ENCODE data around the gene COX20. TPM values are rescaled to one million over a fixed set of nuclear protein-coding genes. Genes with fewer than 3 reads are reported as not detected.

Gene COX20
- total RNA-seq, 1 experiment from 2014 or later: 38.0 TPM

DNA sequence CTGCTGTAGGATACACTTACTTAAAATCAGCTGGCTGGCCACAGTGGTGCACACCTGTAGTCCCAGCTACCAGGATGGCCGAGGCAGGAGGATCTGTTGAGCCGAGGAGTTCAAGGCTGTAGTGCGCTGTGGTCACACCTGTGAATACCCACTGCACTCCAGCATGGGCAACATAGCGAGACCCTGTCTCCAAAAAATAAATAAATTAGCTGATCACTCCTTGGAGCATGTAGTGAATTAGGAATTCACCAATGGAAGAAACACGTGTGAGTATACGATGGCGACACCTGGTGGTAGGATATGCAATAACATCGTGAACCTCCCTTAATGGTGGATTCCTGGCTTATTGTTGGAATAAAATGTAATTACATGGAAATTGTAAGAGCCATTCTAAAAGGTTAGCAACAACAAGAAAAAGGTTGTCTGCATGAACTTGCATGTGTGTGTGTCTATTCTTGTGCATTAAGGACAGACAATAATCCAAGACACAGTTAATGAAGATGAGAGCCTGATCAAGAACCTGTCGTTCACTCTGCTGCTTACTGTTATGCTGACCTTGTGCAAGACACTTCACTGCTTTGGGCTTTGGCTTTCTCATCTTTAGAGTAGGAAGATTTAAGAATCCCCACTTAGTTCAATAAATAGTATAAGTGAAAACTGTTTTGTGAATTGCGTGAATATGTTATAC lies 38.6 kb upstream of the COX20 start:
- Histone ChIP-seq H3K23ac (ENCODE audit: insufficient read length, low read depth, low read length) (no peak overlapping the region), H3K4me2 (ENCODE audit: insufficient read depth, insufficient read length, low read length) (no peak overlapping the region), H3T11ph (ENCODE audit: low read length) (no peak overlapping the region), H2AFZ (ENCODE audit: low read length) (no peak overlapping the region), H2BK20ac (ENCODE audit: low read depth, low read length, poor library complexity, severe bottlenecking) (no peak overlapping the region), H3K79me1 (ENCODE audit: insufficient read depth, low read depth, low read length, poor library complexity, severe bottlenecking) (no peaks in the 10 kb centered on the region), H2AK5ac (ENCODE audit: insufficient read length, low read length) (no peak overlapping the region), H3K56ac (ENCODE audit: insufficient read length, low read depth, low read length) (no peak overlapping the region), H4K5ac (ENCODE audit: insufficient read length, low read depth, low read length) (no peak overlapping the region), H3K14ac (ENCODE audit: insufficient read depth, low read length) (no peak overlapping the region), H3K27ac (ENCODE audit: insufficient read length, low read depth, low read length) (no peak overlapping the region), H4K20me1 (ENCODE audit: control insufficient read depth, insufficient read depth, insufficient read length) (no peaks in the 10 kb centered on the region), H4K8ac (replicated peaks; ENCODE audit: insufficient read length, low read depth, low read length) (no peak overlapping the region), H2BK15ac (ENCODE audit: low read depth, low read length) (no peak overlapping the region), H3K27me3 (ENCODE audit: insufficient read depth, low read length) (no peaks in the 10 kb centered on the region), H3K18ac (ENCODE audit: insufficient read length, low read depth, low read length) (no peak overlapping the region), H2BK12ac (ENCODE audit: insufficient read length, low read depth, low read length) (no peak overlapping the region), H4K91ac (ENCODE audit: insufficient read length, low read depth, low read length) (no peak overlapping the region), H3K4me1 (ENCODE audit: insufficient read depth, low read length) (no peaks in the 10 kb centered on the region), H3K23me2 (ENCODE audit: insufficient read length, low read depth, low read length, poor library complexity, severe bottlenecking) (no peaks in the 10 kb centered on the region), H3K9me3 (ENCODE audit: control insufficient read depth, low read depth, low read length) (no peaks in the 10 kb centered on the region), H2BK5ac (ENCODE audit: insufficient read length, low read length) (no peak overlapping the region), H3K79me2 (ENCODE audit: insufficient read depth, low read length) (no peaks in the 10 kb centered on the region), H2BK120ac (ENCODE audit: low read depth, low read length, poor library complexity, severe bottlenecking) (no peak overlapping the region), H3K4ac (ENCODE audit: low read depth, low read length) (no peak overlapping the region), H3K9ac (ENCODE audit: extremely low read depth, insufficient read length, low read length) (no peak overlapping the region)
- H3K27me3 Mint-ChIP-seq (ENCODE audit: low read depth): no peaks in the 10 kb centered on the region
- peaks cover 0 to 2% of the 10 kb centered on the region in 2 experiments; a peak in 2 of 4 replicates for H3K4me1 Mint-ChIP-seq
- H3K27ac Mint-ChIP-seq: no peak overlapping the region; a peak in 1 of 7 replicates
- TF ChIP-seq, protein P1, sequence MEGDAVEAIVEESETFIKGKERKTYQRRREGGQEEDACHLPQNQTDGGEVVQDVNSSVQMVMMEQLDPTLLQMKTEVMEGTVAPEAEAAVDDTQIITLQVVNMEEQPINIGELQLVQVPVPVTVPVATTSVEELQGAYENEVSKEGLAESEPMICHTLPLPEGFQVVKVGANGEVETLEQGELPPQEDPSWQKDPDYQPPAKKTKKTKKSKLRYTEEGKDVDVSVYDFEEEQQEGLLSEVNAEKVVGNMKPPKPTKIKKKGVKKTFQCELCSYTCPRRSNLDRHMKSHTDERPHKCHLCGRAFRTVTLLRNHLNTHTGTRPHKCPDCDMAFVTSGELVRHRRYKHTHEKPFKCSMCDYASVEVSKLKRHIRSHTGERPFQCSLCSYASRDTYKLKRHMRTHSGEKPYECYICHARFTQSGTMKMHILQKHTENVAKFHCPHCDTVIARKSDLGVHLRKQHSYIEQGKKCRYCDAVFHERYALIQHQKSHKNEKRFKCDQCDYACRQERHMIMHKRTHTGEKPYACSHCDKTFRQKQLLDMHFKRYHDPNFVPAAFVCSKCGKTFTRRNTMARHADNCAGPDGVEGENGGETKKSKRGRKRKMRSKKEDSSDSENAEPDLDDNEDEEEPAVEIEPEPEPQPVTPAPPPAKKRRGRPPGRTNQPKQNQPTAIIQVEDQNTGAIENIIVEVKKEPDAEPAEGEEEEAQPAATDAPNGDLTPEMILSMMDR (conservative IDR thresholded peaks at IDR 0.05): peak; percentile 94
- peaks cover 0 to 2% of the 10 kb centered on the region in 2 experiments; a peak in 1 of 5 replicates for H3K9me3 Mint-ChIP-seq
- DNase-seq: no peak
- no peaks in the 10 kb centered on the region for H3K36me3 Mint-ChIP-seq (ENCODE audit: insufficient read depth in 1 of 3, low read depth in 3 of 3)
- no peak overlapping the region for H3K4me3 Mint-ChIP-seq
- no CpG with 5 or more reads among the region's 10 CpGs for WGBS (ENCODE audit: extremely low coverage, insufficient read length, low lambda C conversion rate)

Data from H9 (cell line).